ENCODE data around the gene SYT8. TPM values are rescaled to one million over a fixed set of nuclear protein-coding genes. Genes with fewer than 3 reads are reported as not detected.

The SYT8 gene
- polyA plus RNA-seq, 1 donor from 2014 or later = not detected

DNA sequence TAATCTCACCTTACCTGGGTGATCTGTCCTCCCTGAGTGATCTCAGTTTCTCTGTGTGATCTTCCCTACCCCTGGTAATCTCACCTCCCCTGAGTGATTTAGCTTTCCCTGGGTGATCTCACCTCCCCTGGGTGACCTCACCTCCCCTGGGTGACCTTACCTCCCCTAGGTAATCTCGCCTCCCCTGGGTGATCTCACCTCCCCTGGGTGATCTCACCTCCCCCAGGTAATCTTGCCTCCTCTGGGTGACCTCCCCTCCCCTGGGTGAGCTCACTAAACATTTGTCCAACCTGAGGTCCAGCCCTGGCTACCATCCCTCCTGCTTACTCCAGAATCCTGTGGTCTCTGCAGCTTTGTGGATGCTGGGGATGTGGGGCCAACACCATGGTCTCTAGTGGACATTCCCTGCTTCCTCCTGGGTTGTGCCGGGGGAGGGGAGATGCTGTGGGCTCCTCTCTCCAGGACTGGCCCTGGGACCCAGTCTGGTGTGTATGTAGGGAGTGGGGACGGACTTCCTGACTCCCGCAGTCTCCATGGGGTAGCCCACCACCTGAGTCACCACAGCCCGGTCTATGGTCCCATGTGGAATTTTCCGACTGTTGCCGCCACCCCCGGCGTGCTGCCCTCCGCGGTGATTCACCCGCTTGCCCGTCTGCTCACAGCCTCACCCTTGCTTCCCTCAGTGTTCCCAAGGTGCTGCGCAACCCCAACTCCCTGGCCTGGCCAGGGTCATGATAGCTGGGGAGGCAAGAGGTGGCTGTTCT is 28.0 kb downstream of the SYT8 start:
- Histone ChIP-seq H3F3A (ENCODE audit: insufficient read depth, low read length, poor library complexity, severe bottlenecking) (no peaks in the 10 kb centered on the region), H2AFZ (ENCODE audit: low read depth, low read length) (no peak overlapping the region), H4K20me1 (ENCODE audit: insufficient read depth) (no peaks in the 10 kb centered on the region), H3K36me3 (ENCODE audit: insufficient read depth, low read length) (no peaks in the 10 kb centered on the region), H3K27ac (ENCODE audit: low read length) (no peak overlapping the region), H3K4me2 (ENCODE audit: low read length) (no peak overlapping the region), H3K79me2 (replicated peaks; ENCODE audit: insufficient read depth, low read length) (no peaks in the 10 kb centered on the region), H3K4me3 (ENCODE audit: low read length) (no peak overlapping the region), H3K9me3 (ENCODE audit: low read length) (no peaks in the 10 kb centered on the region), H3K27me3 (ENCODE audit: insufficient read depth, low read depth, low read length) (no peaks in the 10 kb centered on the region), H3K9ac (ENCODE audit: low read length) (no peak overlapping the region), H3K9me2 (ENCODE audit: insufficient read depth, low read length) (no peaks in the 10 kb centered on the region)
- TF ChIP-seq POLR2AphosphoS5 (IDR thresholded peaks at IDR 0.05) (no peak), EZH2 (IDR thresholded peaks at IDR 0.05; ENCODE audit: borderline replicate concordance, insufficient read depth, low read length, poor library complexity, severe bottlenecking) (no peak), TAF1 (IDR thresholded peaks at IDR 0.05; ENCODE audit: low read depth) (no peak), SMC3 (conservative IDR thresholded peaks at IDR 0.05; ENCODE audit: poor library complexity) (no peak), MXI1 (conservative IDR thresholded peaks at IDR 0.05; ENCODE audit: poor library complexity, severe bottlenecking) (no peak), EP300 (conservative IDR thresholded peaks at IDR 0.05; ENCODE audit: poor library complexity, severe bottlenecking) (no peak), RAD21 (conservative IDR thresholded peaks at IDR 0.05) (no peak)
- TF ChIP-seq, protein P1, sequence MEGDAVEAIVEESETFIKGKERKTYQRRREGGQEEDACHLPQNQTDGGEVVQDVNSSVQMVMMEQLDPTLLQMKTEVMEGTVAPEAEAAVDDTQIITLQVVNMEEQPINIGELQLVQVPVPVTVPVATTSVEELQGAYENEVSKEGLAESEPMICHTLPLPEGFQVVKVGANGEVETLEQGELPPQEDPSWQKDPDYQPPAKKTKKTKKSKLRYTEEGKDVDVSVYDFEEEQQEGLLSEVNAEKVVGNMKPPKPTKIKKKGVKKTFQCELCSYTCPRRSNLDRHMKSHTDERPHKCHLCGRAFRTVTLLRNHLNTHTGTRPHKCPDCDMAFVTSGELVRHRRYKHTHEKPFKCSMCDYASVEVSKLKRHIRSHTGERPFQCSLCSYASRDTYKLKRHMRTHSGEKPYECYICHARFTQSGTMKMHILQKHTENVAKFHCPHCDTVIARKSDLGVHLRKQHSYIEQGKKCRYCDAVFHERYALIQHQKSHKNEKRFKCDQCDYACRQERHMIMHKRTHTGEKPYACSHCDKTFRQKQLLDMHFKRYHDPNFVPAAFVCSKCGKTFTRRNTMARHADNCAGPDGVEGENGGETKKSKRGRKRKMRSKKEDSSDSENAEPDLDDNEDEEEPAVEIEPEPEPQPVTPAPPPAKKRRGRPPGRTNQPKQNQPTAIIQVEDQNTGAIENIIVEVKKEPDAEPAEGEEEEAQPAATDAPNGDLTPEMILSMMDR (IDR thresholded peaks at IDR 0.05; ENCODE audit: poor library complexity, severe bottlenecking) = no peak
- TF ChIP-seq, protein P2, sequence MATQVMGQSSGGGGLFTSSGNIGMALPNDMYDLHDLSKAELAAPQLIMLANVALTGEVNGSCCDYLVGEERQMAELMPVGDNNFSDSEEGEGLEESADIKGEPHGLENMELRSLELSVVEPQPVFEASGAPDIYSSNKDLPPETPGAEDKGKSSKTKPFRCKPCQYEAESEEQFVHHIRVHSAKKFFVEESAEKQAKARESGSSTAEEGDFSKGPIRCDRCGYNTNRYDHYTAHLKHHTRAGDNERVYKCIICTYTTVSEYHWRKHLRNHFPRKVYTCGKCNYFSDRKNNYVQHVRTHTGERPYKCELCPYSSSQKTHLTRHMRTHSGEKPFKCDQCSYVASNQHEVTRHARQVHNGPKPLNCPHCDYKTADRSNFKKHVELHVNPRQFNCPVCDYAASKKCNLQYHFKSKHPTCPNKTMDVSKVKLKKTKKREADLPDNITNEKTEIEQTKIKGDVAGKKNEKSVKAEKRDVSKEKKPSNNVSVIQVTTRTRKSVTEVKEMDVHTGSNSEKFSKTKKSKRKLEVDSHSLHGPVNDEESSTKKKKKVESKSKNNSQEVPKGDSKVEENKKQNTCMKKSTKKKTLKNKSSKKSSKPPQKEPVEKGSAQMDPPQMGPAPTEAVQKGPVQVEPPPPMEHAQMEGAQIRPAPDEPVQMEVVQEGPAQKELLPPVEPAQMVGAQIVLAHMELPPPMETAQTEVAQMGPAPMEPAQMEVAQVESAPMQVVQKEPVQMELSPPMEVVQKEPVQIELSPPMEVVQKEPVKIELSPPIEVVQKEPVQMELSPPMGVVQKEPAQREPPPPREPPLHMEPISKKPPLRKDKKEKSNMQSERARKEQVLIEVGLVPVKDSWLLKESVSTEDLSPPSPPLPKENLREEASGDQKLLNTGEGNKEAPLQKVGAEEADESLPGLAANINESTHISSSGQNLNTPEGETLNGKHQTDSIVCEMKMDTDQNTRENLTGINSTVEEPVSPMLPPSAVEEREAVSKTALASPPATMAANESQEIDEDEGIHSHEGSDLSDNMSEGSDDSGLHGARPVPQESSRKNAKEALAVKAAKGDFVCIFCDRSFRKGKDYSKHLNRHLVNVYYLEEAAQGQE (IDR thresholded peaks at IDR 0.05; ENCODE audit: borderline replicate concordance) = no peak

DNA sequence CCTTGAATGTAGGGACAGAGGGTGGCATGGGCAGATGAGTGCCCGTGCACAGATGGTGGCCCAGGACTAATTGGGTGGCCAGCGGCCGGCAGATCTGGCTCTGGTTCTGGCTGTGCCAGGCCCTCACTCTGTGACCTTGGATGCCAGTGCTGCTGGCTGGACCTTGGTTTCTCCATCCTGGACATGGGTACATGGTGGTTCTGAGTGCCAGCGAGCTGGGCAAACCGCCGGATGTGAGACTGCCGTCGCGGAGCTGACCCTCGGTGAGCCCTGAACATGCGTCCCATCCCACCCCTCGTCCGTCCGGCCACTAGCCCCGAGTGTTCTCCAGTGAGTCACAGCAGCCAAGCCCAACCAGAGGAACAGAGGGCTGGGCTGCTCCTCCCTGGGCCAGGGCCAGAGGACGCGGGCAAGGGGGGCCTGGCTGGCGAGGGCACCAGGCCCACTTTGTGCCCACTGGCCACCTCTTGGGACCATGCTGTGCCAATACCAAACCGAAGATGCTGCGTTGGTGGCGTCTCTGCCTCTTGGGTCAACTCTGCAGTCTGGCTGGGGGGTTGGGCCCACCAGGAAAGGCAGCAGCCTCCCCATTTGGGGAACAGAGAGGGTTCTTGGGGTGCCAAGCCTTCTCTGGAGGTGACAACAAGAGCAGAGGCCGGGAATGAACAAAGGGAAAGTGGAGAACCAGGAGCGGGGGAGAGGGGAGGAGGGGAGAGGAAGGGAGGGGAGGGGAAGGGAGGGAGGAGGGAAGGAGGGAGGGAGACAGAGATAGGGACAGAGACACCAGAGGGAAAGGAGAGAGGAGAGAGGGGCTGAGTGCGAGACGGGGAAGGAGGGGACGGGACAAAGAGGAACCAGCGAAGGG is 28.8 kb downstream of the SYT8 start:
- Histone ChIP-seq H3K4me3 (ENCODE audit: low read length) (no peak overlapping the region), H3K9ac (ENCODE audit: low read length) (no peak overlapping the region), H3K9me2 (ENCODE audit: insufficient read depth, low read length) (no peaks in the 10 kb centered on the region), H3K27me3 (ENCODE audit: insufficient read depth, low read depth, low read length) (no peaks in the 10 kb centered on the region), H3K9me3 (ENCODE audit: low read length) (no peaks in the 10 kb centered on the region), H4K20me1 (ENCODE audit: insufficient read depth) (no peaks in the 10 kb centered on the region), H3K4me2 (ENCODE audit: low read length) (no peak overlapping the region), H3K27ac (ENCODE audit: low read length) (no peak overlapping the region), H3K79me2 (replicated peaks; ENCODE audit: insufficient read depth, low read length) (no peaks in the 10 kb centered on the region), H3F3A (ENCODE audit: insufficient read depth, low read length, poor library complexity, severe bottlenecking) (no peaks in the 10 kb centered on the region), H2AFZ (ENCODE audit: low read depth, low read length) (no peak overlapping the region), H3K36me3 (ENCODE audit: insufficient read depth, low read length) (no peaks in the 10 kb centered on the region)
- TF ChIP-seq POLR2AphosphoS5 (IDR thresholded peaks at IDR 0.05) (no peak), RAD21 (conservative IDR thresholded peaks at IDR 0.05) (no peak), MXI1 (conservative IDR thresholded peaks at IDR 0.05; ENCODE audit: poor library complexity, severe bottlenecking) (no peak), TAF1 (IDR thresholded peaks at IDR 0.05; ENCODE audit: low read depth) (no peak), EP300 (conservative IDR thresholded peaks at IDR 0.05; ENCODE audit: poor library complexity, severe bottlenecking) (no peak), EZH2 (IDR thresholded peaks at IDR 0.05; ENCODE audit: borderline replicate concordance, insufficient read depth, low read length, poor library complexity, severe bottlenecking) (no peak), SMC3 (conservative IDR thresholded peaks at IDR 0.05; ENCODE audit: poor library complexity) (no peak)
- TF ChIP-seq, protein P2 (IDR thresholded peaks at IDR 0.05; ENCODE audit: borderline replicate concordance) = no peak
- TF ChIP-seq, protein P1 (IDR thresholded peaks at IDR 0.05; ENCODE audit: poor library complexity, severe bottlenecking) = no peak

Data from neural cell (in vitro differentiated cells).